HepG2 (cell line): ENCODE data around the gene WIF1. TPM values are rescaled to one million over a fixed set of nuclear protein-coding genes. Genes with fewer than 3 reads are reported as not detected.

Experiments used
- ATAC-seq: fragments of 200-7000 bp; cut with Tn5 transposase; 3 replicates; pipeline ENCODE4 v1.9.1; 2020; ENCODE audit warnings: mild to moderate bottlenecking, moderate library complexity
- BruUV-seq: library from RNA; stranded (reverse); fragments of 400-500 nt; replicated peaks from 2 replicates; lab custom pipeline; 2021; lab: Mats Ljungman, UMichigan
- CTCF ChIA-PET: fragments of 300-600 bp; formaldehyde crosslinking; extraction: SDS; loops from one replicate; lab custom pipeline; 2021; ENCODE audit warnings: low total read pairs, inconsistent platforms, low intra/inter-chr PET ratio; lab: Yijun Ruan, JAX
- POLR2A ChIA-PET: fragments of 350-600 bp; sonication (Branson Sonifier 250); formaldehyde crosslinking; loops from one replicate; lab custom pipeline; 2020; ENCODE audit warnings: antibody characterized with exemption, inconsistent platforms; lab: Yijun Ruan, JAX
- DNase-seq: peaks from one replicate; pipeline ENCODE4 v3.0.0-alpha.2; 2015; ENCODE audit warnings: low spot score
- FAIRE-seq: peaks from 3 replicates; lab custom pipeline; 2011; peaks lifted over from hg19 to GRCh38; lab: Jason Lieb, UNC
- H2AFZ ChIP-seq: one replicate; pipeline ENCODE4 v1.6.1; 2011; ENCODE audit warnings: low read length, inconsistent platforms
- H3K27ac ChIP-seq: fragments of 300-600 bp; 3 replicates; pipeline ENCODE4 v1.8.0; 2011; ENCODE audit warnings: mixed run types, mild to moderate bottlenecking, mixed read lengths, low read length, inconsistent platforms; ENCODE audit not compliant: insufficient read depth; ENCODE audit errors: extremely low read length
- H3K27me3 ChIP-seq, 2 experiments: fragments of 200-600 bp in 1 of 2; 2 replicates in 1 of 2; 3 replicates in 1 of 2; pipeline versions ENCODE4 v1.6.0 to v1.8.0; 2011; ENCODE audit warnings: low read length in 2 of 2, mild to moderate bottlenecking in 2 of 2, moderate library complexity in 2 of 2, inconsistent platforms in 1 of 2; ENCODE audit not compliant: insufficient read depth in 2 of 2, control insufficient read depth in 1 of 2
- H3K36me3 ChIP-seq, 2 experiments: fragments of 200-600 bp in 1 of 2; replicated peaks in 1 of 2; 2 replicates in 1 of 2; 3 replicates in 1 of 2; pipeline versions ENCODE4 v1.5.1 to v1.8.0; 2011; ENCODE audit warnings: low read length in 2 of 2, inconsistent platforms in 1 of 2; ENCODE audit not compliant: insufficient read depth in 2 of 2, control insufficient read depth in 1 of 2
- H3K4me1 ChIP-seq: 2 replicates; pipeline ENCODE4 v1.5.1; 2012; ENCODE audit warnings: low read length, inconsistent platforms; ENCODE audit not compliant: insufficient read depth
- H3K4me2 ChIP-seq: 2 replicates; pipeline ENCODE4 v1.6.0; 2011; ENCODE audit warnings: low read depth, low read length, inconsistent platforms
- H3K4me3 ChIP-seq, 3 experiments: fragments of 200-600 bp in 1 of 3; sonication (generic), shearing (Covaris generic) in 1 of 3; replicated peaks in 1 of 3; 2 replicates each; pipeline ENCODE4 v1.5.1; 2011 to 2016; ENCODE audit warnings: low read length in 3 of 3, inconsistent platforms in 2 of 3, low read depth in 2 of 3, mild to moderate bottlenecking in 2 of 3, control low read depth in 1 of 3, mixed read lengths in 1 of 3; ENCODE audit not compliant: insufficient read depth in 1 of 3
- H3K79me2 ChIP-seq: one replicate; pipeline ENCODE4 v1.6.1; 2011; ENCODE audit warnings: low read length, inconsistent platforms; ENCODE audit not compliant: insufficient read depth
- H3K9ac ChIP-seq: 2 replicates; pipeline ENCODE4 v1.6.0; 2011; ENCODE audit warnings: mild to moderate bottlenecking, low read depth, low read length, inconsistent platforms; ENCODE audit not compliant: insufficient read depth
- H3K9me3 ChIP-seq: 2 replicates; pipeline ENCODE4 v1.5.1; 2012; ENCODE audit warnings: mild to moderate bottlenecking, low read length
- H4K20me1 ChIP-seq: 2 replicates; pipeline ENCODE4 v1.6.0; 2011; ENCODE audit warnings: inconsistent platforms, mild to moderate bottlenecking, low read length, moderate library complexity; ENCODE audit not compliant: insufficient read depth
- EHMT2 ChIP-seq: fragments of 200-600 bp; sonication (generic); IDR thresholded peaks from 2 replicates; pipeline ENCODE4 v1.7.0; 2017; ENCODE audit warnings: antibody characterized with exemption, low read depth, low read length, borderline replicate concordance
- HNF4A ChIP-seq: sonication (generic); formaldehyde crosslinking; IDR thresholded peaks from 2 replicates; pipeline ENCODE4 v1.4.0; 2020; ENCODE audit warnings: missing genetic modification reagents
- HOXA5 ChIP-seq: sonication (generic); formaldehyde crosslinking; IDR thresholded peaks from 2 replicates; pipeline ENCODE4 v1.4.0; 2020; ENCODE audit warnings: missing genetic modification reagents
- LCORL ChIP-seq, 2 experiments: fragments of 450-650 bp in 1 of 2; sonication (generic) in 1 of 2; formaldehyde crosslinking in 1 of 2; IDR thresholded peaks; 2 replicates each; pipeline versions ENCODE4 v1.5.0 to v1.6.1; 2017 to 2020; ENCODE audit warnings: antibody characterized with exemption in 1 of 2, missing genetic modification reagents in 1 of 2
- SIN3B ChIP-seq: fragments of 150-350 bp; IDR thresholded peaks from 2 replicates; pipeline ENCODE4 v1.6.1; 2014; ENCODE audit warnings: low read length
- ZKSCAN1 ChIP-seq: fragments of 150-350 bp; IDR thresholded peaks from 2 replicates; pipeline ENCODE4 v1.6.1; 2014; ENCODE audit warnings: low read length
- ZSCAN9 ChIP-seq: IDR thresholded peaks from 2 replicates; pipeline ENCODE4 v1.6.1; 2016; ENCODE audit warnings: borderline replicate concordance
- WGBS: methylation state at CpG from one replicate; pipeline ENCODE4 v1.1.6; 2017; ENCODE audit warnings: low lambda C conversion rate; 5-methylcytosine and 5-hydroxymethylcytosine counted together
- in situ Hi-C: cut with HindIII; loops from 2 replicates; pipeline ENCODE4 v1.10.0; 2017; ENCODE audit warnings: low pct_unique_long_range_greater_than_20kb; ENCODE audit not compliant: extremely low pct_ligation_motif_present
- intact Hi-C: fragments of 100-400 bp; cut with micrococcal nuclease; formaldehyde crosslinking; loops from one replicate; pipeline ENCODE4 v1.10.0; 2022; ENCODE audit not compliant: unreplicated experiment
- polyA plus RNA-seq, 8 experiments: library from polyadenylated mRNA; depleted of rRNA in 3 of 8; stranded (reverse) in 7 of 8; unstranded in 1 of 8; fragments of >200 nt; fragmentation: Illumina TruSeq in 4 of 8; extraction: Trizol in 4 of 8; gene quantifications; 2 replicates each; pipeline versions ENCODE4 v1.2.1 to v1.2.3, GENCODE V29; 2011 to 2016; ENCODE audit warnings: low read depth in 4 of 8, missing spikeins in 1 of 8, mixed read lengths in 1 of 8; ENCODE audit not compliant: insufficient read depth in 1 of 8
- total RNA-seq, 5 experiments: library from RNA; depleted of rRNA; stranded (reverse); fragments of >200 nt; fragmentation: Illumina TruSeq; extraction: Trizol; gene quantifications; 2 replicates each; pipeline ENCODE4 v1.2.3, GENCODE V29; 2016; ENCODE audit warnings: low read depth in 1 of 5

Gene WIF1
- total and polyA plus RNA-seq, 2 of the 13 experiments (the other 11 are each of a cell fraction or from before 2014, with no cell fraction given): not detected

DNA sequence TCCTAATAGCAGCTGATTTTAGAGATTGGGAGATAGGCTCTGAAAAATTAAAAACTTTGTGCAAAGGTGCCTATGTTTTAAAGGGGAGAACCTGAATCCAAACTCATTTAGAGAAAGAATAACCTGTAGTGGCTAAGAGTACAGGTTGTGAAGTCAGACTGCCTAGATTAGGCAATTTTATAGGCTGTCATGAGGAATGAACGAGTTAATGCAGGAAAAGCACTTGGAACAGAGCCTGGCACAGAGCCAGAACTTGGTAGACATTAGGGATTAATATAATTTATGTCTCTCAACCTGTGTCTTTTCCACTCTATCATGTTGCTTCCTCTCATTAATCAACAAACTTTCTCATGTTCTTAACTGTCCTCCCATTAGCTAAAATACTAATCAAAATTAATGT is 98.1 kb downstream of the WIF1 start:
- Histone ChIP-seq H3K4me3 (no peak overlapping the region; a peak in 2 of 6 replicates), H3K27ac (no peak overlapping the region), H3K79me2 (no peaks in the 10 kb centered on the region), H3K9ac (no peak overlapping the region), H3K27me3 (no peaks in the 10 kb centered on the region), H2AFZ (no peak overlapping the region), H3K4me1 (peaks cover 18% of the 10 kb centered on the region), H4K20me1 (no peaks in the 10 kb centered on the region), H3K4me2 (no peak overlapping the region)
- in situ Hi-C loops: no loop called here
- ChIA-PET POLR2A (no interaction called here), CTCF (no interaction called here)
- 0% methylated on average over 1 of the region's 1 CpG for WGBS
- TF ChIP-seq ZSCAN9 (CRISPR knock-in tag) (no peak), LCORL (IDR thresholded peaks at IDR 0.05) (peak; percentile 65), LCORL (CRISPR knock-in tag; IDR thresholded peaks at IDR 0.05) (no peak), EHMT2 (0 out of 2 replicates have a peak, but pooled peaks have one; percentile 6)
- TF ChIP-seq, all 625 proteins: peak for 2
- no peaks in the 10 kb centered on the region for H3K9me3 ChIP-seq
- no peaks in the 10 kb centered on the region for H3K36me3 ChIP-seq
- FAIRE-seq (no peak), DNase-seq (no peak), ATAC-seq (no peak)
- no TSS peak for BruUV-seq
- intact Hi-C loops: no loop called here

DNA sequence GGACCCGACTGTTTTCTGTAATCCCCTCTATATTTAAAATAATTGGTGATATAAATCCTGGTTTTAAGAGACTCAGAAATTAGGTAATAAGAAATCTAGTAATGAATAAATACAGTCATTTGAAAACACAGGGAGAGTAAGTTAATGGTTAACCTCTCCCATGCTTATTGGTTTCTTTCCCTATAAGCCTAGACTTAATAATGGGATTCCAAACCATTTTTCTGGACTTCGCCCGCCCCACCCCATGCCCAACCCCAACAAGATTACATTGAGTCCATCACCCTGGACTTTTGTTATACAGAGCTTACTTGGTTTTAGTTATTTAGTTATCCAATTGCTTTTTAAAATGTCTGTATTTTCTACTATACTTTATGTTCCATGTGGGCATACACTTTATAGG is 98.7 kb downstream of the WIF1 start:
- DNase-seq: peak; percentile 23
- no peaks in the 10 kb centered on the region for H4K20me1 ChIP-seq
- no peaks in the 10 kb centered on the region for H3K9me3 ChIP-seq
- H3K4me1 ChIP-seq: peaks cover 23% of the 10 kb centered on the region
- TF ChIP-seq SIN3B: no peak
- no peak for TF ChIP-seq HOXA5 (CRISPR knock-in tag)
- no peak for TF ChIP-seq ZKSCAN1
- peak; percentile 50; the same call in 1 of the 2 replicates for TF ChIP-seq EHMT2
- TF ChIP-seq HNF4A (CRISPR knock-in tag): 0 out of 2 replicates have a peak, but pooled peaks have one; percentile 12
- TF ChIP-seq, all 625 proteins: peak for 2
- H3K9ac ChIP-seq: no peak overlapping the region
- no peak overlapping the region for H2AFZ ChIP-seq
- ChIA-PET CTCF (no interaction called here), POLR2A (no interaction called here)
- WGBS: 7% methylated on average over 3 of the region's 3 CpGs
- BruUV-seq: no TSS peak
- peak overlapping the region; percentile 15; the same call in 1 of the 2 replicates for H3K4me2 ChIP-seq
- H3K27me3 ChIP-seq: no peaks in the 10 kb centered on the region
- FAIRE-seq: no peak
- no peak overlapping the region for H3K27ac ChIP-seq
- H3K79me2 ChIP-seq: no peaks in the 10 kb centered on the region
- no peaks in the 10 kb centered on the region for H3K36me3 ChIP-seq
- in situ Hi-C loops: no loop called here
- intact Hi-C loops: no loop called here
- no peak overlapping the region; a peak in 2 of 6 replicates for H3K4me3 ChIP-seq
- peak; percentile 81 for ATAC-seq
